Muscle layer of colon (tissue), 2 donors: ENCODE measurements around the gene TNFRSF18.

Experiments
- H3K27ac ChIP-seq: one replicate; pipeline ENCODE4 v1.7.0; 2013; ENCODE audit warnings: low read depth, mild to moderate bottlenecking, low read length, moderate library complexity
- H3K27me3 ChIP-seq, 2 donors: one replicate each; pipeline ENCODE4 v1.7.0; 2013; ENCODE audit warnings: low read length in 2 of 2, mild to moderate bottlenecking in 2 of 2; ENCODE audit not compliant: insufficient read depth in 2 of 2, control insufficient read depth in 1 of 2
- H3K36me3 ChIP-seq: one replicate; pipeline ENCODE4 v1.7.0; 2013; ENCODE audit warnings: mild to moderate bottlenecking, low read length; ENCODE audit not compliant: insufficient read depth
- H3K4me1 ChIP-seq: one replicate; pipeline ENCODE4 v1.7.0; 2013; ENCODE audit warnings: mild to moderate bottlenecking, low read length; ENCODE audit not compliant: insufficient read depth
- H3K4me3 ChIP-seq, 2 donors: one replicate each; pipeline ENCODE4 v1.7.0; 2013; ENCODE audit warnings: low read length in 2 of 2, low read depth in 1 of 2, mild to moderate bottlenecking in 1 of 2, moderate library complexity in 1 of 2
- H3K9ac ChIP-seq: one replicate; pipeline ENCODE4 v1.7.0; 2013; ENCODE audit warnings: low read length
- H3K9me3 ChIP-seq: one replicate; pipeline ENCODE4 v1.7.0; 2013; ENCODE audit warnings: mild to moderate bottlenecking, low read length
- donor health status: abdominal sarcoma.
- donor health status: Adenocarcinoma of cecum.

TNFRSF18 gene

GRCh38 chr1:1239227-1239613 lies 32.8 kb upstream of the TNFRSF18 start:
- Histone ChIP-seq H3K27ac (no peak overlapping the region), H3K27me3 (peaks cover 0 to 47% of the 10 kb centered on the region in 2 donors), H3K9me3 (no peaks in the 10 kb centered on the region)

DNA sequence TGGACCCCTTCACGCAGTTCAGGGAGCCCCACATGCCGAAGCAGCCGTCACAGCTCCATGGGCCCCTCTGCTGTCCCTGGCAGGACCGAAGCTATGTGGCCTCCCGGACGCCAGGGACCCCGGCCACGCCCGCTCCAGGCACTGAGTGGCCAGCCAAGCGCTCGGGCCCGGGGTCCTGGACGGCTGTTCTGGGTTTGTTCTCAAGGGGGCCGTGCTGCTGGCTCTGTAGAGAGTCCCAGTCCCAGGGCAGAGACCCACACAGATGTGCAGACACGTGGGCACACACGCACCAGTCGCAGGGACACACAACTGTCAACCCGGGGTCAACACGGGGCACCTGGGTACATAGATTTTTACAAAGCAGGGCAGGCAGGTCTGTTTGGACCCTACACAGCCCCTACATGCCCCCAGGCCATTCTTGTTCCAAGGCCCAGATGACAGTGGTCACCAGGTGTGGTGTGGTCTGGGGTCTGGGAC lies 32.3 kb upstream of the TNFRSF18 start:
- Histone ChIP-seq H3K9ac (no peak overlapping the region), H3K27ac (no peak overlapping the region), H3K4me3 (no peak overlapping the region), H3K4me1 (no peaks in the 10 kb centered on the region), H3K27me3 (peaks cover 0 to 42% of the 10 kb centered on the region in 2 donors), H3K36me3 (peaks cover 10% of the 10 kb centered on the region), H3K9me3 (no peaks in the 10 kb centered on the region)

More at GRCh38 chr1:1239227-1239613, 32.8 kb upstream of the TNFRSF18 start:
- no peak overlapping the region for H3K9ac ChIP-seq
- H3K36me3 ChIP-seq = peaks cover 5% of the 10 kb centered on the region
- no peak overlapping the region for H3K4me3 ChIP-seq
- no peaks in the 10 kb centered on the region for H3K4me1 ChIP-seq

- Histone ChIP-seq H3K9me3 (no peaks in the 10 kb centered on the region), H3K27me3 (peaks cover 0 to 42% of the 10 kb centered on the region in 2 donors), H3K4me3 (no peak overlapping the region), H3K27ac (no peak overlapping the region), H3K4me1 (no peaks in the 10 kb centered on the region), H3K9ac (no peak overlapping the region), H3K36me3 (peaks cover 11% of the 10 kb centered on the region)
Measured at GRCh38 chr1:1237874-1238701, 31.7 kb upstream of the TNFRSF18 start.

- no peak overlapping the region for H3K9ac ChIP-seq
- no peaks in the 10 kb centered on the region for H3K9me3 ChIP-seq
- H3K4me1 ChIP-seq = peaks cover 4% of the 10 kb centered on the region
- H3K36me3 ChIP-seq = peaks cover 11% of the 10 kb centered on the region
- H3K27me3 ChIP-seq = peaks cover 0 to 42% of the 10 kb centered on the region in 2 donors
- no peak overlapping the region for H3K27ac ChIP-seq
- H3K4me3 ChIP-seq = no peak overlapping the region
Measured at GRCh38 chr1:1236945-1237873, 30.8 kb upstream of the TNFRSF18 start.

DNA sequence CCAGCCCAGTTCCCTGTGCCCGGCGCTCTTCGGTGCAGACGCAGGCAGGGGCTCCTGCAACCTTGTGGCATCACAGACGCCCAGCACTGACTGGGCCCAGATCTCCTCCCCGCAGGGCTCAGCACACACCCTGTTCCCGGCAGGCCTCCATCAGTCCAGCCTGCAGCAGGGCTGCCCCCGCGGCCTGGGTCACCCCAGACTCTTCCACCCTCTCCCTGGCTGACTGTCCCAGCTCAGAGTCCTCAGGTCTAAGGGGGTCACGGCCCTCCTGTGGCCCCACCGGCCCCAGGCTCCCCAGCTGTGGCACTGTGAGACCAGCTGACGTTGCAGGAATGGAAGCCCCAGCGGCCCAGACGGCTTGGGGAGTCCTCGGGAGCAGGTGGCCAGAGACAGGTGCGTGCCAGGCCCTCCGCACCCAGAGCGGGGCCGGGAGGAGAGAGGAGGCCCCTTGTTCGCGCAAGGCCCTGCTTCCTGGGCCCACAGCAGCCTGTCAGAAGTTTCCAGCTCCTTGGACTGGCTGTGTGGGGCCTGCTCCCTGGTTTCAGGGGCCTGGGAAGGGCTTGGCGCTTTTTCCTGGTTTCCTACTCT lies 29.9 kb upstream of the TNFRSF18 start:
- Histone ChIP-seq H3K36me3 (peaks cover 11% of the 10 kb centered on the region), H3K27me3 (peaks cover 0 to 42% of the 10 kb centered on the region in 2 donors), H3K27ac (no peak overlapping the region), H3K4me3 (no peak overlapping the region), H3K9me3 (no peaks in the 10 kb centered on the region), H3K9ac (no peak overlapping the region), H3K4me1 (peaks cover 4% of the 10 kb centered on the region)

- H3K27me3 ChIP-seq = peaks cover 0 to 38% of the 10 kb centered on the region in 2 donors
- no peak overlapping the region for H3K4me3 ChIP-seq
- peaks cover 15% of the 10 kb centered on the region for H3K4me1 ChIP-seq
- no peak overlapping the region for H3K27ac ChIP-seq
- no peaks in the 10 kb centered on the region for H3K9me3 ChIP-seq
- peaks cover 11% of the 10 kb centered on the region for H3K36me3 ChIP-seq
- H3K9ac ChIP-seq = no peak overlapping the region
Measured at GRCh38 chr1:1235016-1235744, 28.8 kb upstream of the TNFRSF18 start.

- no peaks in the 10 kb centered on the region for H3K9me3 ChIP-seq
- no peak overlapping the region for H3K4me3 ChIP-seq
- H3K9ac ChIP-seq = no peak overlapping the region
- H3K27ac ChIP-seq = no peak overlapping the region
- peaks cover 24% of the 10 kb centered on the region for H3K4me1 ChIP-seq
- H3K27me3 ChIP-seq = peaks cover 0 to 29% of the 10 kb centered on the region in 2 donors
- H3K36me3 ChIP-seq = peaks cover 11% of the 10 kb centered on the region
Measured at GRCh38 chr1:1234180-1234808, 27.9 kb upstream of the TNFRSF18 start.

GRCh38 chr1:1233567-1233892 lies 27.1 kb upstream of the TNFRSF18 start:
- Histone ChIP-seq H3K36me3 (peaks cover 11% of the 10 kb centered on the region), H3K9ac (no peak overlapping the region), H3K27ac (no peak overlapping the region), H3K27me3 (peaks cover 0 to 21% of the 10 kb centered on the region in 2 donors), H3K4me3 (no peak overlapping the region), H3K4me1 (peaks cover 25% of the 10 kb centered on the region), H3K9me3 (no peaks in the 10 kb centered on the region)

- Histone ChIP-seq H3K27ac (no peak overlapping the region), H3K4me1 (peaks cover 25% of the 10 kb centered on the region), H3K9me3 (no peaks in the 10 kb centered on the region), H3K9ac (no peak overlapping the region), H3K36me3 (peaks cover 11% of the 10 kb centered on the region), H3K4me3 (peak overlapping the region; percentile 27 to 36), H3K27me3 (peaks cover 0 to 16% of the 10 kb centered on the region in 2 donors)
Measured at GRCh38 chr1:1232796-1233566, 26.6 kb upstream of the TNFRSF18 start.

- peak within 1 kb of the TSS; percentile 76 for H3K9ac ChIP-seq
- H3K36me3 ChIP-seq = peaks cover 17% of the 10 kb centered on the region
- H3K9me3 ChIP-seq = no peaks in the 10 kb centered on the region
- H3K27ac ChIP-seq = peak within 1 kb of the TSS; percentile 75
- H3K27me3 ChIP-seq = peaks cover 0 to 9% of the 10 kb centered on the region in 2 donors
- H3K4me3 ChIP-seq = peak within 1 kb of the TSS; percentile 66 to 99
- H3K4me1 ChIP-seq = peaks cover 25% of the 10 kb centered on the region
Measured at GRCh38 chr1:1232208-1232795, 25.9 kb upstream of the TNFRSF18 start, which contains the start of gene B3GALT6. B3GALT6 (plus strand) TSS chr1:1232237; CDS start chr1:1232279, 42 bp downstream.
